ENCODE measurements around the gene KREMEN1. TPM values are rescaled to one million over a fixed set of nuclear protein-coding genes. Genes with fewer than 3 reads are reported as not detected.

Gene KREMEN1
- total and polyA plus RNA-seq, 4 donors, result 1.2 to 22.6 (median 3.8) TPM

GRCh38 chr22:29090039-29090438 is 17.2 kb downstream of the KREMEN1 start:
- H3K4me1 ChIP-seq (ENCODE audit: control insufficient read depth in 4 of 4, insufficient read depth in 4 of 4, low read length in 3 of 4), result peaks cover 0 to 28% (median 17%) of the 10 kb centered on the region in 4 donors
- no peaks in the 10 kb centered on the region for H3K27me3 ChIP-seq (ENCODE audit: control insufficient read depth in 4 of 4, insufficient read depth in 4 of 4, low read length in 3 of 4)
- no peak overlapping the region for H3K27ac ChIP-seq (ENCODE audit: low read depth in 1 of 2, low read length in 2 of 2)
- H3K9ac ChIP-seq (ENCODE audit: low read depth in 1 of 2, low read length in 2 of 2), result no peak overlapping the region
- H3K9me3 ChIP-seq (ENCODE audit: control insufficient read depth in 4 of 4, low read length in 3 of 4), result no peaks in the 10 kb centered on the region
- H3K36me3 ChIP-seq (ENCODE audit: control insufficient read depth in 4 of 4, insufficient read depth in 3 of 4, low read depth in 1 of 4, low read length in 3 of 4), result no peaks in the 10 kb centered on the region
- DNase-seq (ENCODE audit: low spot score), result no peak
- 83% methylated on average over 3 of the region's 3 CpGs for WGBS
- TF ChIP-seq RAD21 (IDR thresholded peaks at IDR 0.05) (no peak), ZBTB33 (IDR thresholded peaks at IDR 0.05) (no peak)
- H3K4me3 ChIP-seq (ENCODE audit: low read depth in 1 of 3, low read length in 3 of 3), result no peak overlapping the region

- Histone ChIP-seq H3K9me3 (ENCODE audit: control insufficient read depth in 4 of 4, low read length in 3 of 4) (no peaks in the 10 kb centered on the region), H3K4me3 (ENCODE audit: low read depth in 1 of 3, low read length in 3 of 3) (no peak overlapping the region), H3K9ac (ENCODE audit: low read depth in 1 of 2, low read length in 2 of 2) (no peak overlapping the region), H3K4me1 (ENCODE audit: control insufficient read depth in 4 of 4, insufficient read depth in 4 of 4, low read length in 3 of 4) (peaks cover 0 to 28% (median 17%) of the 10 kb centered on the region in 4 donors), H3K36me3 (ENCODE audit: control insufficient read depth in 4 of 4, insufficient read depth in 3 of 4, low read depth in 1 of 4, low read length in 3 of 4) (no peaks in the 10 kb centered on the region), H3K27ac (ENCODE audit: low read depth in 1 of 2, low read length in 2 of 2) (no peak overlapping the region), H3K27me3 (ENCODE audit: control insufficient read depth in 4 of 4, insufficient read depth in 4 of 4, low read length in 3 of 4) (no peaks in the 10 kb centered on the region)
- WGBS, result 50% methylated on average over 4 of the region's 4 CpGs
- no peak for DNase-seq (ENCODE audit: low spot score)
- no peak for TF ChIP-seq NR2F2 (IDR thresholded peaks at IDR 0.05)
- TF ChIP-seq RXRA (IDR thresholded peaks at IDR 0.05), result no peak
- TF ChIP-seq HNF4G (IDR thresholded peaks at IDR 0.05), result no peak
- TF ChIP-seq REST (IDR thresholded peaks at IDR 0.05), result no peak
- TF ChIP-seq FOXA2 (IDR thresholded peaks at IDR 0.05), result no peak
- TF ChIP-seq CTCF (IDR thresholded peaks at IDR 0.05; ENCODE audit: low read depth, low read length, missing input control), result no peak
- no peak for TF ChIP-seq HNF4A (conservative IDR thresholded peaks at IDR 0.05)
- TF ChIP-seq MAX (IDR thresholded peaks at IDR 0.05), result no peak
- TF ChIP-seq ZBTB33 (IDR thresholded peaks at IDR 0.05), result no peak
- no peak for TF ChIP-seq GABPA (IDR thresholded peaks at IDR 0.05 in 1 of 2, conservative IDR thresholded peaks at IDR 0.05 in 1 of 2)
- TF ChIP-seq FOXA1 (IDR thresholded peaks at IDR 0.05), result no peak
- TF ChIP-seq ATF3 (IDR thresholded peaks at IDR 0.05), result no peak
- TF ChIP-seq YY1 (IDR thresholded peaks at IDR 0.05), result no peak
- TF ChIP-seq RAD21 (IDR thresholded peaks at IDR 0.05), result no peak
Observed at GRCh38 chr22:29092243-29092642, 19.4 kb downstream of the KREMEN1 start.

All from liver (tissue), 9 donors.